Right atrium auricular region (tissue), 2 donors: Measurements from ENCODE around the gene CHRND. TPM values are rescaled to one million over a fixed set of nuclear protein-coding genes. Genes with fewer than 3 reads are reported as not detected.

Experiments used
- DNase-seq: peaks from one replicate; pipeline ENCODE4 v3.0.0-alpha.2; 2019; ENCODE audit warnings: low spot score
- H3K27ac ChIP-seq, 2 donors: fragments of 200-600 bp; sonication (generic); 1 replicate in 1 of 2; 2 replicates in 1 of 2; pipeline ENCODE4 v1.5.1; 2016 to 2019
- H3K27me3 ChIP-seq, 2 donors: fragments of 200-600 bp; sonication (generic); one replicate each; pipeline versions ENCODE4 v1.5.1 to v1.6.0; 2017 to 2019
- H3K36me3 ChIP-seq: fragments of 200-600 bp; sonication (generic); one replicate; pipeline ENCODE4 v1.5.1; 2016
- H3K4me1 ChIP-seq, 2 donors: fragments of 200-600 bp; sonication (generic); one replicate each; pipeline versions ENCODE4 v1.5.1 to v1.6.0; 2017 to 2019
- H3K4me3 ChIP-seq, 2 donors: fragments of 200-600 bp; sonication (generic); 1 replicate in 1 of 2; 2 replicates in 1 of 2; pipeline ENCODE4 v1.5.1; 2017 to 2019; ENCODE audit warnings: mild to moderate bottlenecking in 1 of 2, moderate library complexity in 1 of 2
- H3K9me3 ChIP-seq, 2 donors: fragments of 200-600 bp; sonication (generic); one replicate each; pipeline ENCODE4 v1.5.1; 2019
- total RNA-seq, 2 donors: library from RNA; depleted of rRNA; stranded (reverse); fragments of >200 nt; gene quantifications; one replicate each; pipeline ENCODE4 v1.1.0, GENCODE V29; 2016
- TF ChIP-seq, protein P1 (sequence below), 2 donors: fragments of 200-600 bp; sonication (generic); IDR thresholded peaks; one replicate each; pipeline ENCODE4 v1.5.1; 2019; ENCODE audit warnings: antibody characterized with exemption in 2 of 2

The CHRND gene
- total RNA-seq, 2 donors from 2014 or later = 0.19 TPM; not detected in 1

- no peaks in the 10 kb centered on the region for H3K27me3 ChIP-seq
- DNase-seq = no peak
- no peaks in the 10 kb centered on the region for H3K9me3 ChIP-seq
- no peaks in the 10 kb centered on the region for H3K36me3 ChIP-seq
- H3K4me1 ChIP-seq = peaks cover 0 to 23% of the 10 kb centered on the region in 2 donors
- TF ChIP-seq, protein P1, sequence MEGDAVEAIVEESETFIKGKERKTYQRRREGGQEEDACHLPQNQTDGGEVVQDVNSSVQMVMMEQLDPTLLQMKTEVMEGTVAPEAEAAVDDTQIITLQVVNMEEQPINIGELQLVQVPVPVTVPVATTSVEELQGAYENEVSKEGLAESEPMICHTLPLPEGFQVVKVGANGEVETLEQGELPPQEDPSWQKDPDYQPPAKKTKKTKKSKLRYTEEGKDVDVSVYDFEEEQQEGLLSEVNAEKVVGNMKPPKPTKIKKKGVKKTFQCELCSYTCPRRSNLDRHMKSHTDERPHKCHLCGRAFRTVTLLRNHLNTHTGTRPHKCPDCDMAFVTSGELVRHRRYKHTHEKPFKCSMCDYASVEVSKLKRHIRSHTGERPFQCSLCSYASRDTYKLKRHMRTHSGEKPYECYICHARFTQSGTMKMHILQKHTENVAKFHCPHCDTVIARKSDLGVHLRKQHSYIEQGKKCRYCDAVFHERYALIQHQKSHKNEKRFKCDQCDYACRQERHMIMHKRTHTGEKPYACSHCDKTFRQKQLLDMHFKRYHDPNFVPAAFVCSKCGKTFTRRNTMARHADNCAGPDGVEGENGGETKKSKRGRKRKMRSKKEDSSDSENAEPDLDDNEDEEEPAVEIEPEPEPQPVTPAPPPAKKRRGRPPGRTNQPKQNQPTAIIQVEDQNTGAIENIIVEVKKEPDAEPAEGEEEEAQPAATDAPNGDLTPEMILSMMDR (IDR thresholded peaks at IDR 0.05) = no peak
- H3K4me3 ChIP-seq = no peak overlapping the region
- no peak overlapping the region for H3K27ac ChIP-seq
Observed at GRCh38 chr2:232505856-232506255, 20.1 kb upstream of the CHRND start.

DNA sequence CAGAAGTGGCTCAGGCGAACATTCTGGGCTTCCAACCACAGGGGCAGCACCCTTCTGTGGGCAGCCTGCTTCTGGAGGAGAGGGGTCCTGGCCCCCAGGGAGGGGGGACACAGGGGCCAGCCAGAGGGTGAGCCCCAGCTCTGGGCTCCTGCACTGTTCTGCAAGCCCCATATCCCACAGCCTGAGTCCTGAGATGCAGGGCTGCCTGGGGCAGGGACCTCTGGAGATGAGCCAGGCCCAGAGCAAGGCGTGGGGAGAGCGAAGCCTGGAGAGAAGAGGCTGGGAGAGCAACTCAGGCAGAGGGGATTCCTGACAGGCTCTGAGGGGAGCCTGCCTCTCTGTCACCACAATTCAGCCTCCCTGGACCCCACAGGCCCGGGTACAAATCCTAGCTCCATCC, 19.3 kb upstream of the CHRND start:
- TF ChIP-seq, protein P1 (IDR thresholded peaks at IDR 0.05) = no peak
- Histone ChIP-seq H3K27me3 (no peaks in the 10 kb centered on the region), H3K4me3 (no peak overlapping the region), H3K9me3 (no peaks in the 10 kb centered on the region), H3K4me1 (peaks cover 0 to 20% of the 10 kb centered on the region in 2 donors), H3K27ac (no peak overlapping the region), H3K36me3 (no peaks in the 10 kb centered on the region)
- no peak for DNase-seq

DNA sequence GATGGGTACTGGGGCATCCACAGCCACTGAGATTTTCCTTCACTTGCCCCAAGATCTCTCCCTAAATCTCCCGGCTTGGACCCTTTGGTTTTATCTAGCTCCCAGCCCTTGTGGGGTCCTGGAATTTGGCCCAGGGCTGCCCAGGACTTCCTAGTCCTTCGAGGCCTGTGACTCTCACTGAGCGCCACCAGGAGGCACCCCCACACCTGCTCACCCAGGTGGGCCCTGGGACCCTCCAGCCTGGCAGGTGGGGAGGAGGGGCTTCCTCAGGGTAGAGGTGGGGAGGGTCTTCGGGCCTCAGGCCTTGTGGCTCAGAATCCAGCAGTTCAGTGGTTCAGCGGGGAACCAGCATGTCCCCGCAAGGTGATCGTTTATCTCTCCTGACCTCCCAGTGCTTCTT, 17.7 kb upstream of the CHRND start:
- TF ChIP-seq, protein P1 (IDR thresholded peaks at IDR 0.05) = no peak

GRCh38 chr2:232511336-232511890, 14.5 kb upstream of the CHRND start:
- DNase-seq = no peak

More for the DNA sequence above, 17.7 kb upstream of the CHRND start:
- DNase-seq = no peak
- Histone ChIP-seq H3K36me3 (no peaks in the 10 kb centered on the region), H3K4me1 (peaks cover 0 to 6% of the 10 kb centered on the region in 2 donors), H3K27ac (no peak overlapping the region), H3K27me3 (no peaks in the 10 kb centered on the region), H3K4me3 (no peak overlapping the region), H3K9me3 (no peaks in the 10 kb centered on the region)

DNA sequence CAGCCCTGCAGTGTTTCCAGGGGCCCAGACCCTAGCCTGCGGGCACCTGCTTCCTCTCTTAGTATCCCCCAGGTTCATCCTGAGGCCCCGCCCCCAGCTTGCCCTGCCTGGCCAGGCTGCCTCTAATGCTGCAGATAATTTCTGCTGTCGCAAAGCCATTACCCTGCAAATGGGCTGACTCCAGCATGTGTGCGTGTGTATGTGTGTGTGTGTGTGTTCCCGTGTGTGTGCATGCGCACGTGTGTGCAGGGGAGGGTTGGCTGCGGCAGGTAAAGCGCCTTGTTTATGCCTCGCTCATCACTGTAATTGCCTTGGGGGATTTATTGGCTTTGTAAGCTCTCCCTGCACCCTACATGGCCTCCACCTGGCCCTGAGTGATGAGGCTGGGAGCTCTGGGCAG, 13.4 kb upstream of the CHRND start:
- Histone ChIP-seq H3K27me3 (no peaks in the 10 kb centered on the region), H3K27ac (no peak overlapping the region), H3K4me3 (no peak overlapping the region), H3K4me1 (no peaks in the 10 kb centered on the region), H3K9me3 (no peaks in the 10 kb centered on the region), H3K36me3 (no peaks in the 10 kb centered on the region)
- TF ChIP-seq, protein P1 (IDR thresholded peaks at IDR 0.05) = no peak
- no peak for DNase-seq

More at GRCh38 chr2:232511336-232511890, 14.5 kb upstream of the CHRND start:
- Histone ChIP-seq H3K9me3 (no peaks in the 10 kb centered on the region), H3K27ac (no peak overlapping the region), H3K4me1 (no peaks in the 10 kb centered on the region), H3K4me3 (no peak overlapping the region), H3K27me3 (no peaks in the 10 kb centered on the region), H3K36me3 (no peaks in the 10 kb centered on the region)
- TF ChIP-seq, protein P1 (IDR thresholded peaks at IDR 0.05) = no peak

- Histone ChIP-seq H3K4me3 (no peak overlapping the region), H3K36me3 (no peaks in the 10 kb centered on the region), H3K9me3 (no peaks in the 10 kb centered on the region), H3K27me3 (no peaks in the 10 kb centered on the region), H3K4me1 (no peaks in the 10 kb centered on the region), H3K27ac (no peak overlapping the region)
- TF ChIP-seq, protein P1 (IDR thresholded peaks at IDR 0.05) = no peak
- no peak for DNase-seq
Observed at GRCh38 chr2:232513353-232513752, 12.6 kb upstream of the CHRND start.
